K562 (cell line): ENCODE measurements around the gene FOXD3. TPM values are rescaled to one million over a fixed set of nuclear protein-coding genes. Genes with fewer than 3 reads are reported as not detected.

Experiments
- ADNP ChIP-seq: fragments of 200-800 bp; sonication (Bioruptor generic); IDR thresholded peaks from 2 replicates; pipeline ENCODE4 v1.6.1; 2016; ENCODE audit warnings: missing genetic modification characterization, missing compliant biosample characterization
- ATF7 ChIP-seq: fragments of 450-650 bp; IDR thresholded peaks from 2 replicates; pipeline ENCODE4 v1.7.1; 2014; ENCODE audit warnings: mild to moderate bottlenecking, moderate library complexity
- FUS ChIP-seq: fragments of 200-400 bp; formaldehyde crosslinking; optimal IDR thresholded peaks from 2 replicates; pipeline ENCODE3; 2017; ENCODE audit warnings: low read depth, low read length
- HMGN3 ChIP-seq: IDR thresholded peaks from 2 replicates; pipeline ENCODE4 v1.6.1; 2011; ENCODE audit warnings: borderline replicate concordance, low read depth, mild to moderate bottlenecking, mixed read lengths, low read length; ENCODE audit not compliant: insufficient read length; ENCODE audit errors: extremely low read depth
- HNRNPL ChIP-seq: fragments of 200-400 bp; formaldehyde crosslinking; IDR thresholded peaks from 2 replicates; pipeline ENCODE4 v1.6.1; 2017; ENCODE audit warnings: low read depth, mild to moderate bottlenecking, low read length
- L3MBTL2 ChIP-seq: fragments of 450-650 bp; IDR thresholded peaks from 2 replicates; pipeline ENCODE4 v1.6.1; 2016; ENCODE audit warnings: mild to moderate bottlenecking, moderate library complexity
- MEF2D ChIP-seq: conservative IDR thresholded peaks from 2 replicates; pipeline ENCODE4 v1.6.1; 2016; ENCODE audit warnings: low read depth, missing genetic modification characterization, missing compliant biosample characterization
- PHF8 ChIP-seq: fragments of 200-600 bp; sonication (generic); IDR thresholded peaks from 2 replicates; pipeline ENCODE4 v1.6.1; 2012; ENCODE audit warnings: mixed run types, mild to moderate bottlenecking, inconsistent platforms, low read length, moderate library complexity, borderline replicate concordance
- SMAD1 ChIP-seq: fragments of 150-350 bp; IDR thresholded peaks from 2 replicates; pipeline ENCODE4 v1.6.1; 2014; ENCODE audit warnings: low read length, low read depth; ENCODE audit not compliant: partially characterized antibody
- ZNF174 ChIP-seq: fragments of 250-450 bp; sonication (Bioruptor Pico); IDR thresholded peaks from 2 replicates; pipeline ENCODE4 v1.4.0; 2020; ENCODE audit warnings: mild to moderate bottlenecking
- ZNF408 ChIP-seq: fragments of 250-450 bp; sonication (Bioruptor Pico); IDR thresholded peaks from 2 replicates; pipeline ENCODE4 v1.4.0; 2020; ENCODE audit warnings: low read depth, mild to moderate bottlenecking, moderate library complexity
- polyA plus RNA-seq, 8 experiments: library from polyadenylated mRNA; depleted of rRNA in 4 of 8; stranded (reverse) in 5 of 8; unstranded in 3 of 8; fragments of >200 nt; fragmentation: Nextera tagmentation in 2 of 8; fragmentation: Illumina TruSeq in 1 of 8; extraction: Ambion mirVana in 2 of 8; extraction: Trizol in 1 of 8; gene quantifications; 2 replicates each; pipeline versions ENCODE4 v1.2.1 to v1.2.3, GENCODE V29; 2011 to 2014; ENCODE audit warnings: inconsistent platforms in 1 of 8, missing spikeins in 1 of 8
- total RNA-seq, 7 experiments: library from RNA; depleted of rRNA in 6 of 7; stranded (reverse); fragments of >200 nt in 6 of 7; fragmentation: Illumina TruSeq in 2 of 7; extraction: Trizol in 2 of 7; gene quantifications; 2 replicates each; pipeline versions ENCODE4 v1.2.1 to v1.2.3, GENCODE V29; 2011 to 2021; ENCODE audit warnings: low replicate concordance in 1 of 7
- TF ChIP-seq, protein P1 (sequence below), 2 experiments: fragments of 250-450 bp in 1 of 2; fragments of 450-650 bp in 1 of 2; sonication (Bioruptor Pico) in 1 of 2; IDR thresholded peaks; 2 replicates each; pipeline versions ENCODE4 v1.6.1 to v1.8.0; 2016 to 2021; ENCODE audit warnings: mild to moderate bottlenecking in 2 of 2, moderate library complexity in 2 of 2, missing compliant biosample characterization in 1 of 2, missing genetic modification characterization in 1 of 2
- TF ChIP-seq, protein P2 (sequence below): sonication (generic); formaldehyde crosslinking; IDR thresholded peaks from 2 replicates; pipeline ENCODE4 v1.8.1; 2022; ENCODE audit warnings: missing genetic modification reagents
- TF ChIP-seq, protein P3 (sequence below): IDR thresholded peaks from 3 replicates; pipeline ENCODE4 v1.6.1; 2011; ENCODE audit warnings: borderline replicate concordance, mild to moderate bottlenecking, moderate library complexity; ENCODE audit not compliant: insufficient read length; ENCODE audit errors: extremely low read depth
- TF ChIP-seq, protein P4 (sequence below), 2 experiments: IDR thresholded peaks; 2 replicates each; pipeline ENCODE4 v1.6.1; 2012; ENCODE audit warnings: improper control_type of control experiment in 2 of 2, low read depth in 2 of 2, low read length in 2 of 2, borderline replicate concordance in 1 of 2
- TF ChIP-seq, protein P5 (sequence below): fragments of 250-450 bp; sonication (Bioruptor Pico); IDR thresholded peaks from 2 replicates; pipeline ENCODE4 v1.8.0; 2021; ENCODE audit warnings: moderate library complexity, mild to moderate bottlenecking, inconsistent platforms

Gene FOXD3
- total and polyA plus RNA-seq, 9 of the 15 experiments (the other 6 are each of a cell fraction or from before 2014, with no cell fraction given): 0.06 to 0.45 (median 0.10) TPM; not detected in 2

DNA sequence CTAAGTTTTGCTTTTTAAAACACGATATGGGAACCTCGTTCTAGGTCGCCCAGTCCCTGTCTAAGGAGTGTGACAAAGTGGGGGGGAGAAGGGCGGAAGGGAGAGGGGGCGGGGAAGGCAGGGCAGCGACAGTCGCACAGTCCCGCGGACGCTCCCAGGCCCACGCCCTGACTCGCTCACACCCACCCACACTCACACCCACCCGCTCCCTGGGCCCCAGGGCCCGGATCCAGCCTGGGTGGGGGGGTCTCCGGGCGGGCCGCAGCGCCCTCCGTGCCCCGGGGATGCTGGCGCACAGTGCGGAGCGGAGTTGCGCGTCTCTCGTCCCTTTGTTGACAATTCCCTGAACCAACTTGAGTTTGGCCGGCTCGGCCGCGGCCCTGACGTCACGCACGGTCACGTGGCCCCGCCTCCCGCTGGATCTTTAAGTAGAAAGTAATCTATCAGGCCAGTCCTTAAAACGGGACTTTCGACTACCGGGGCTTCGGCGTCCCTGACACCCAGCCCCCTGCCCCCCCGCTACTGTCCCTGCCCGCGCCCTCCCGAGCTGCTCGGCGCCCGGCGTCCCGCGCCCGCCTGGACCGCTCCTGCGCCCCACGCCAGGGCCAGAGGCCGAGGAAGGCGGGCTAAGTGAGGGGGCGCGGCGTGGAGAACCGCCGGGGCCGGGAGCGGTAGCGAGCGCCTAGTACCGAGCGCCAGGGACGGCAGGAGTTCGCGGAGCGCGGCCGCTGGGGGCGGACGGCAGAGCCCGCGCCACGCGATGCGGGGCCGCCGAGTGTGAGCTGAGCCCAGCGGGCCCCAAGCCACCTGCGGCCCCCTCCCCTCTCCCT is at the start of gene FOXD3 (continued):
- TF ChIP-seq, protein P1, sequence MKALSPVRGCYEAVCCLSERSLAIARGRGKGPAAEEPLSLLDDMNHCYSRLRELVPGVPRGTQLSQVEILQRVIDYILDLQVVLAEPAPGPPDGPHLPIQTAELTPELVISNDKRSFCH (CRISPR knock-in tag; IDR thresholded peaks at IDR 0.05): no peak
- TF ChIP-seq, protein P1 (tag; IDR thresholded peaks at IDR 0.05): no peak
- peak; percentile 73; the same call in 1 of the 2 replicates for TF ChIP-seq L3MBTL2
- TF ChIP-seq ZNF174 (CRISPR knock-in tag): no peak
- peak; percentile 48 for TF ChIP-seq HMGN3
- TF ChIP-seq FUS: no peak
- TF ChIP-seq, protein P2, sequence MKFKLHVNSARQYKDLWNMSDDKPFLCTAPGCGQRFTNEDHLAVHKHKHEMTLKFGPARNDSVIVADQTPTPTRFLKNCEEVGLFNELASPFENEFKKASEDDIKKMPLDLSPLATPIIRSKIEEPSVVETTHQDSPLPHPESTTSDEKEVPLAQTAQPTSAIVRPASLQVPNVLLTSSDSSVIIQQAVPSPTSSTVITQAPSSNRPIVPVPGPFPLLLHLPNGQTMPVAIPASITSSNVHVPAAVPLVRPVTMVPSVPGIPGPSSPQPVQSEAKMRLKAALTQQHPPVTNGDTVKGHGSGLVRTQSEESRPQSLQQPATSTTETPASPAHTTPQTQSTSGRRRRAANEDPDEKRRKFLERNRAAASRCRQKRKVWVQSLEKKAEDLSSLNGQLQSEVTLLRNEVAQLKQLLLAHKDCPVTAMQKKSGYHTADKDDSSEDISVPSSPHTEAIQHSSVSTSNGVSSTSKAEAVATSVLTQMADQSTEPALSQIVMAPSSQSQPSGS (CRISPR knock-in tag): peak; percentile 35; the same call in 1 of the 2 replicates
- no peak for TF ChIP-seq MEF2D (tag)
- no peak; the same call in 1 of the 2 replicates for TF ChIP-seq HNRNPL
- TF ChIP-seq, protein P3, sequence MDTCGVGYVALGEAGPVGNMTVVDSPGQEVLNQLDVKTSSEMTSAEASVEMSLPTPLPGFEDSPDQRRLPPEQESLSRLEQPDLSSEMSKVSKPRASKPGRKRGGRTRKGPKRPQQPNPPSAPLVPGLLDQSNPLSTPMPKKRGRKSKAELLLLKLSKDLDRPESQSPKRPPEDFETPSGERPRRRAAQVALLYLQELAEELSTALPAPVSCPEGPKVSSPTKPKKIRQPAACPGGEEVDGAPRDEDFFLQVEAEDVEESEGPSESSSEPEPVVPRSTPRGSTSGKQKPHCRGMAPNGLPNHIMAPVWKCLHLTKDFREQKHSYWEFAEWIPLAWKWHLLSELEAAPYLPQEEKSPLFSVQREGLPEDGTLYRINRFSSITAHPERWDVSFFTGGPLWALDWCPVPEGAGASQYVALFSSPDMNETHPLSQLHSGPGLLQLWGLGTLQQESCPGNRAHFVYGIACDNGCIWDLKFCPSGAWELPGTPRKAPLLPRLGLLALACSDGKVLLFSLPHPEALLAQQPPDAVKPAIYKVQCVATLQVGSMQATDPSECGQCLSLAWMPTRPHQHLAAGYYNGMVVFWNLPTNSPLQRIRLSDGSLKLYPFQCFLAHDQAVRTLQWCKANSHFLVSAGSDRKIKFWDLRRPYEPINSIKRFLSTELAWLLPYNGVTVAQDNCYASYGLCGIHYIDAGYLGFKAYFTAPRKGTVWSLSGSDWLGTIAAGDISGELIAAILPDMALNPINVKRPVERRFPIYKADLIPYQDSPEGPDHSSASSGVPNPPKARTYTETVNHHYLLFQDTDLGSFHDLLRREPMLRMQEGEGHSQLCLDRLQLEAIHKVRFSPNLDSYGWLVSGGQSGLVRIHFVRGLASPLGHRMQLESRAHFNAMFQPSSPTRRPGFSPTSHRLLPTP: no peak
- TF ChIP-seq, protein P4, sequence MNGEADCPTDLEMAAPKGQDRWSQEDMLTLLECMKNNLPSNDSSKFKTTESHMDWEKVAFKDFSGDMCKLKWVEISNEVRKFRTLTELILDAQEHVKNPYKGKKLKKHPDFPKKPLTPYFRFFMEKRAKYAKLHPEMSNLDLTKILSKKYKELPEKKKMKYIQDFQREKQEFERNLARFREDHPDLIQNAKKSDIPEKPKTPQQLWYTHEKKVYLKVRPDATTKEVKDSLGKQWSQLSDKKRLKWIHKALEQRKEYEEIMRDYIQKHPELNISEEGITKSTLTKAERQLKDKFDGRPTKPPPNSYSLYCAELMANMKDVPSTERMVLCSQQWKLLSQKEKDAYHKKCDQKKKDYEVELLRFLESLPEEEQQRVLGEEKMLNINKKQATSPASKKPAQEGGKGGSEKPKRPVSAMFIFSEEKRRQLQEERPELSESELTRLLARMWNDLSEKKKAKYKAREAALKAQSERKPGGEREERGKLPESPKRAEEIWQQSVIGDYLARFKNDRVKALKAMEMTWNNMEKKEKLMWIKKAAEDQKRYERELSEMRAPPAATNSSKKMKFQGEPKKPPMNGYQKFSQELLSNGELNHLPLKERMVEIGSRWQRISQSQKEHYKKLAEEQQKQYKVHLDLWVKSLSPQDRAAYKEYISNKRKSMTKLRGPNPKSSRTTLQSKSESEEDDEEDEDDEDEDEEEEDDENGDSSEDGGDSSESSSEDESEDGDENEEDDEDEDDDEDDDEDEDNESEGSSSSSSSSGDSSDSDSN (IDR thresholded peaks at IDR 0.05; ENCODE audit: borderline replicate concordance in 1 of 2, low read depth in 2 of 2, low read length in 2 of 2): peak in 1 of 2 experiments; percentile 43; a peak in 1 of 4 replicates
- no peak for TF ChIP-seq SMAD1
- TF ChIP-seq, protein P5, sequence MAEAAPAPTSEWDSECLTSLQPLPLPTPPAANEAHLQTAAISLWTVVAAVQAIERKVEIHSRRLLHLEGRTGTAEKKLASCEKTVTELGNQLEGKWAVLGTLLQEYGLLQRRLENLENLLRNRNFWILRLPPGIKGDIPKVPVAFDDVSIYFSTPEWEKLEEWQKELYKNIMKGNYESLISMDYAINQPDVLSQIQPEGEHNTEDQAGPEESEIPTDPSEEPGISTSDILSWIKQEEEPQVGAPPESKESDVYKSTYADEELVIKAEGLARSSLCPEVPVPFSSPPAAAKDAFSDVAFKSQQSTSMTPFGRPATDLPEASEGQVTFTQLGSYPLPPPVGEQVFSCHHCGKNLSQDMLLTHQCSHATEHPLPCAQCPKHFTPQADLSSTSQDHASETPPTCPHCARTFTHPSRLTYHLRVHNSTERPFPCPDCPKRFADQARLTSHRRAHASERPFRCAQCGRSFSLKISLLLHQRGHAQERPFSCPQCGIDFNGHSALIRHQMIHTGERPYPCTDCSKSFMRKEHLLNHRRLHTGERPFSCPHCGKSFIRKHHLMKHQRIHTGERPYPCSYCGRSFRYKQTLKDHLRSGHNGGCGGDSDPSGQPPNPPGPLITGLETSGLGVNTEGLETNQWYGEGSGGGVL (CRISPR knock-in tag): no peak
- TF ChIP-seq ZNF408 (CRISPR knock-in tag): no peak
- TF ChIP-seq ATF7: peak; percentile 81
- no peak for TF ChIP-seq ADNP (tag)
- TF ChIP-seq PHF8: peak; percentile 36; the same call in 1 of the 2 replicates
